ENCODE measurements around the gene RGS16. TPM values are rescaled to one million over a fixed set of nuclear protein-coding genes. Genes with fewer than 3 reads are reported as not detected.

RGS16 gene
- total and polyA plus RNA-seq, 9 of the 15 experiments (the other 6 are each of a cell fraction or from before 2014, with no cell fraction given) = 0.07 to 0.55 (median 0.36) TPM

- H3K27me3 ChIP-seq (ENCODE audit: control insufficient read depth in 2 of 2, insufficient read depth in 2 of 2, low read length in 2 of 2) = peaks cover 46 to 52% of the 10 kb centered on the region in 2 experiments
- H3K9ac ChIP-seq (ENCODE audit: insufficient read depth in 1 of 2, low read depth in 2 of 2, low read length in 2 of 2) = no peak overlapping the region
- no peaks in the 10 kb centered on the region; the same call in none of the 2 replicates for H4K20me1 ChIP-seq (replicated peaks; ENCODE audit: control insufficient read depth, insufficient read depth, low read length)
- no peaks in the 10 kb centered on the region for H3K79me2 ChIP-seq (ENCODE audit: control insufficient read depth, insufficient read depth, low read length)
- no peak overlapping the region for H3K4me3 ChIP-seq
- no peak overlapping the region for H2AFZ ChIP-seq (ENCODE audit: low read depth, low read length)
- FAIRE-seq (no peak), DNase-seq (ENCODE audit: extremely low read depth in 1 of 4, low spot score in 3 of 4) (no peak), ATAC-seq (no peak)
- in situ Hi-C loops (cut with MboI) = no loop called here
- ChIA-PET POLR2A (interaction anchor here (1.3 to 1.8 kb wide), 3 partner anchors 9 to 15 kb away, joined by 3 to 5 read pairs (median 3); no protein-coding TSS in a partner anchor), CTCF (ENCODE audit: low intra/inter-chr PET ratio) (no interaction called here)
- no TSS peak for BruUV-seq (replicated peaks)
- intact Hi-C loops (cut with micrococcal nuclease) = no loop called here
- no peak overlapping the region for H3K4me2 ChIP-seq (ENCODE audit: insufficient read depth, low read length)
- 4% methylated on average over 6 of the region's 6 CpGs for WGBS (ENCODE audit: insufficient coverage, low coverage, missing lambda C conversion rate)
- no peaks in the 10 kb centered on the region for H3K9me1 ChIP-seq (ENCODE audit: control insufficient read depth, insufficient read depth, low read length)
- no peak overlapping the region for H3K27ac ChIP-seq (ENCODE audit: extremely low read depth, low read depth, low read length)
- no peaks in the 10 kb centered on the region for H3K9me3 ChIP-seq (replicated peaks; ENCODE audit: control insufficient read depth, insufficient read depth, low read depth, low read length)
- H3K4me1 ChIP-seq (replicated peaks in 1 of 2; ENCODE audit: control insufficient read depth in 2 of 2, insufficient read depth in 2 of 2, low read length in 2 of 2) = peaks cover 9 to 15% of the 10 kb centered on the region in 2 experiments; a peak in 4 of 5 replicates
- no peaks in the 10 kb centered on the region for H3K36me3 ChIP-seq (ENCODE audit: control insufficient read depth, insufficient read depth, low read length)
- TF ChIP-seq STAT6 (CRISPR knock-in tag; IDR thresholded peaks at IDR 0.05) = no peak
- no peak for TF ChIP-seq SP2 (IDR thresholded peaks at IDR 0.05; ENCODE audit: extremely low read depth, low read depth, low read length, poor library complexity, severe bottlenecking)
- TF ChIP-seq ATF3 (IDR thresholded peaks at IDR 0.05) = 0 out of 2 replicates have a peak, but pooled peaks have one; percentile 9
- no peak for TF ChIP-seq ATF3 (CRISPR knock-in tag; conservative IDR thresholded peaks at IDR 0.05)
- no peak for TF ChIP-seq ZNF740 (CRISPR knock-in tag; IDR thresholded peaks at IDR 0.05)
- TF ChIP-seq ZNF740 (tag; IDR thresholded peaks at IDR 0.05) = no peak
- no peak for TF ChIP-seq HDAC2 (IDR thresholded peaks at IDR 0.05)
Measured at GRCh38 chr1:182617734-182618351, 13.7 kb upstream of the RGS16 start.

Data from K562 (cell line).